Endometrium (tissue), 2 donors: ENCODE results near the gene MYH11.
"Not testable (repeated sequence)": the region's sequence is repeated elsewhere in the genome, so short reads cannot be mapped to it uniquely, and the experiment has no call there.

Source experiments
- FAIRE-seq: peaks from 2 replicates; lab custom pipeline; 2012; peaks lifted over from hg19 to GRCh38; lab: Jason Lieb, UNC
- donor health status: control.
- donor health status: control.

Gene MYH11

DNA sequence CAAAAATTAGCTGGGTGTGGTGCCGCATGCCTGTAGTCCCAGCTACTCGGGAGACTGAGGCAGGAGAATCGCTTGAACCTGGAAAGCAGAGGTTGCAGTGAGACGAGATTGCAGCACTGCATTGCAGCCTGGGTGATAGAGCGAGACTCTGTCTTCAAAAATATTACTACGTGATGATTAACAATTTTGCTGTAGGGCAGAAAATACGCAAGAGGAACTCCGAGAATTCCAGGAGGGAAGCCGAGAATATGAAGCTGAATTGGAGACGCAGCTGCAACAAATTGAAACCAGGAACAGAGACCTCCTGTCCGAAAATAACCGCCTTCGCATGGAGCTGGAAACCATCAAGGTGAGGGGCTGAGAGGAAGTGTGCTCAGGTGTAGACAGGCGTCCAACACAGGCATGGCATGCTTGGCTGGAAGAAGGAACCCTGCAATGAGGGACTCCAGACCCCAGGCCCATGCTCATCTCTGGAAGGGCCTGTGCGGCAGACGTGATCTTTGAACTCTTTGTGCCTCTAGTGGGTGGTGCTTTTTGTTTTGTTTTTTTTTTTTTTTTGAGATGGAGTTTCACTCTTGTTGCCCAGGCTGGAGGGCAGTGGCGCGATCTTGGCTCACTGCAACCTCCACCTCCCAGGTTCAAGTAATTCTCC, 189.6 kb downstream of the MYH11 start:
- no peak for FAIRE-seq

DNA sequence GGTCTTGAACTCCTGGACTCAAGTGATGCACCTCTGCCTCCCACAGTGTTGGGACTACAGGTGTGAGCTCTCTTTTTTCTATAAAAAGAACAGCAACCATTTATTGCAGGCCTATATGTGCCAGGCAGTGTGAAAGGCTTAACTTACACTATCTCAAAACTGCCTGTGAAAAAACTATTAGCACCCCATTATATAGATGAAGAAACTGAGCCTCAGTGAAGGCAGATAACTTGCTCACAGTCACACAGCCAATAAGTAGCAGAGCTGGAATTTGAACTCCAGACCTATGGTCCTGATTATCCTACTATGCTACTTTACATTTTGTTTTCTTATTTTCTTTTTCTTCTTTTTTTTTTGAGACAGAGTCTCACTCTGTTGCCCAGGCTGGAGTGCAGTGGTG, 191.7 kb downstream of the MYH11 start:
- FAIRE-seq: no peak

DNA sequence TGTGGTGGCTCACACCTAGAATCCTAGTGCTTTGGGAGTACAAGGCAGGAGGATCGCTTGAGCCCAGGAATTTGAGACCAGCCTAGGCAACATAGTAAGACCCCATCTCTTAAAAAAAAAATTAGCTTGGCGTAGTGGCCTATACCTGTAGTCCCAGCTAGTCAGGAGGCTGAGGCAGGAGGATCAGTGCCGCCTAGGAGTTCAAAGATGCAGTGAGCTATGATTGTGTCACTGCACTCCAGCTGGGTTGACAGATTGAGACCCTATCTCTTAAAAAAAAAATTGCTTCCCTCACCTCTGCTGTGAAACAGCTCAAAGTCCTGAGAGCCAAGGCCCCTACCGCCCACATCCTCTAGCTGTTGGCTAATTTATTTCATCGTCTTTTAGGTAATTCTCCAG, 196.6 kb downstream of the MYH11 start:
- no peak for FAIRE-seq

DNA sequence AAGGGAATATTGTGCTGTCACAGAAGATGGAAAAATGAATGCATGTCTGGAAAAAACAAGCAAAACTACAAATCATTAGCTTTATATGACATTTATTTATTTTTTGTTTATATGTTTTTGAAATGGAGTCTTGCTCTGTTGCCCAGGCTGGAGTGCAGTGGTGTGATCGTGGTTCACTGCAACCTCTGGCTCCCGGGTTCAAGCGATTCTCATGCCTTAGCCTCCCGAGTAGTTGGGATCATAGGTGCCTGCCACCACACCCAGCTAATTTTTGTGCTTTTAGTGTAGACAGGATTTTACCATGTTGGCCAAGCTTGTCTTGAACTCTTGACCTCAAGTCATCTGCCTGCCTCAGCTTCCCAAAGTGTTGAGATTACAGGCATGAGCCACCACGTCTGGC, 198.3 kb downstream of the MYH11 start:
- no peak for FAIRE-seq

DNA sequence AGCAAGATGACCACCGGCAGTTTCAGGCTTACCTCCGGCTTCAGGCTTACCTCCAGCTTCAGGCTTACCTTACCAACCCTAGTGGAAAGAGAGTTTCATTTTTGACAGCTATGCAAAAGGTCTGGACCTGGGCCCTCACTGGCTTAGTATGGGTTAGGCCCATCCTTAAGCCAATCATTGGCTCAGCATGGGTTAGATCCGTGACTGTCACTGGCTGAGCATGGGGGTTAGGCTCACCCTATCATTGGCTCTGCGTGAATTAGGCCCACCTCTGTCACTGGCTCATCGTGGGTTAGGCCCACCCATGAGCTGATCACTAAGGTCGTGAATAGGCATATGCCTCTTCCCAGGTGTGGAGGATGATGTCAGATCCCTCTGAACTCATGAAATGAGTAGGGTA, 198.7 kb downstream of the MYH11 start:
- no peak for FAIRE-seq

DNA sequence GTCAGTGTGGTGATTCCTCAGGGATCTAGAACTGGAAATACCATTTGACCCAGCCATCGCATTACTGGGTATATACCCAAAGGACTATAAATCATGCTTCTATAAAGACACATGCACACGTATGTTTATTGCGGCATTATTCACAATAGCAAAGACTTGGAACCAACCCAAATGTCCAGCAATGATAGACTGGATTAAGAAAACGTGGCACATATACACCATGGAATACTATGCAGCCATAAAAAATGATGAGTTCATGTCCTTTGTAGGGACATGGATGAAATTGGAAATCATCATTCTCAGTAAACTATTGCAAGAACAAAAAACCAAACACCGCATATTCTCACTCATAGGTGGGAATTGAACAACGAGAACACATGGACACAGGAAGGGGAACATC, 201.3 kb downstream of the MYH11 start:
- FAIRE-seq: not testable (repeated sequence)

DNA sequence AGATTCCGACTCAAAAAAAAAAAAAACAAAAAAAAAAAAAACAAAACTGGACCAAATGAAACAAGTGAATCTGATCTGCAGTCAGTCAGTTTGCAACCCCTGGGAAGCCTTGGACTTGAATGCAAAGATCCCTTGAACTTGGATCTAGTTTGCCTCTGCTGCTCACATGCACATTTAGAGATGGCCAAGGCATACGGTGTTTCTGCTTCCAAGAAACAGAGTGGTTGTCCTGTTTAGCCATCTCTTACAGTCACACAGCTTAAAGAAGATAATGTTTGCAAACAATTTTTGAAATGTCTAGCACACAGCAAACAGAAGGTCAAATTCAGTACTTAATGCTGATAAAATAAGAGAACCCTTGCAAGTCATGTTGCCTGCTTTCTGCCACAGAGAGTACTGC, 202.2 kb downstream of the MYH11 start:
- no peak for FAIRE-seq

DNA sequence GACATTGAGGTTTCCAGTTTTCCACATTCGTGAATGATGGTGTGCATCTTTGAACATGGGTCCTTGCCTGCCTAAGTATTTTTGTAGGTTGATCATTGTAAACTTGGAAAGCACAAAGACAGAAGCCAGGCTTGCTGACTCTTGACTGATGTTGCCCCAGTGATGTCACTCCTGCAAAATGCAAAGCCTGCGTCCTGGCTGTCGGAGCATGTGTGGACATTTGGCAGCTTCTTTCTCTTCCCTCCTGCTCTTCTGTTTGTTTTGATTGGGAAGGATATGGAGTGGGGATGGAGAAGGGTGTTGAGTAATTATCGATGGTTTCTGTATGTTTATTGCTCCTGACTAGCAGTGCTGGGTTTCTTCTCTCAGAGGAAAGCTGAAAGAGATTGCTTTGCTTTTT, 203.6 kb downstream of the MYH11 start:
- no peak for FAIRE-seq
